Stimulated activated CD4-positive, alpha-beta T cell treated with anti-CD3 and anti-CD28 coated beads, TNF-alpha, amount 100 ng/mL, for 1 hour (primary cell): ENCODE results near the gene SUSD6.

Source experiments
- DNase-seq, 3 donors: peaks; one replicate each; pipeline ENCODE4 v3.0.0-alpha.2; 2020; ENCODE audit warnings: low read depth in 3 of 3, low spot score in 1 of 3

The SUSD6 gene

GRCh38 chr14:69611172-69612013 lies at the start of gene SUSD6:
SUSD6 (plus strand) TSS chr14:69611596; CDS start chr14:69658593, 46,997 bp downstream.
- peak; percentile 73 to 85 (median 80) for DNase-seq

GRCh38 chr14:69561893-69562292 lies 49.5 kb upstream of the SUSD6 start:
- no peak for DNase-seq

GRCh38 chr14:69567563-69567962 lies 43.8 kb upstream of the SUSD6 start:
- no peak for DNase-seq

DNA sequence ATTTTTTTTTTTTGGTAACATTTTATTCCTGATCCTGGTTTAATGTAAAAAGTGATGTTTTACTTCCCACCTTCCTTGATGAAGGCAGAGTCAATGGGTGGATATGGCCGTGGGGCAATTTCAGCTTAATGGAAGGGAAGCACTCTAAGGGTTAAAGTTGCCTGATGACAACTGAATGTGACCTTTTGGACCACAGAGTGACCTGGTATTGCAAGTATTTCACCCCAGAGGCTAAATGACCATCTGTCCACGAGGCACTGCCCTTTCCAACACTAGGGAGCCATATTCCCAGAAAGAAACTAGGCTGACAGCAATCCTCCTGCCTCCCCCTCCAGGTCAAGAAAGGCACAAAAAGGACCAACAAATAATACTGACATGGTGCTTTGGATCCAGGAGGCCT lies 41.5 kb upstream of the SUSD6 start:
- DNase-seq, result no peak

DNA sequence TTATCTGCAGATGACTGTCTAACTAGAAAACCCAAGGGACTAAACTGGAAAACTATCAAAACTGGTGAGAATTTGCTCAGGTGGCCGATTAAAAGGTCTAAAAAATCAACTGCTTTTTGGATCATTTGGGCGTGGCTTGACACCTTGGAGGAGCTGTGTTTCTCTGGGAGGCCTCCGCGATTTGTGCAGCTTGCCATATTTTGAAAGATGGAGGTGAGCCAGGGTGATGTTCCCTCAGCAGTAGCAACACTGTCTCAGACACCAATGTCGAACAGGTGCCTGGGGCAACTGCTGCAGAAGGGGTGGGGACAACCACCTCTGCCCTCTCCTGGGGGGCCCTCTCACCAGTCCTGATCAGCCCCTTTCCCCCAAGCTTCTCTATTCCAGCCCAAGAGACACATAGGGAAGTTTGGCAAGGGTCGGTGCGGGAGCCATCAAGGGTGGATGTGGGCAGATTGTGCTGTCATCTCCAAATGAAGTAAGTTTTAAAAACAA lies 40.5 kb upstream of the SUSD6 start:
- no peak for DNase-seq

DNA sequence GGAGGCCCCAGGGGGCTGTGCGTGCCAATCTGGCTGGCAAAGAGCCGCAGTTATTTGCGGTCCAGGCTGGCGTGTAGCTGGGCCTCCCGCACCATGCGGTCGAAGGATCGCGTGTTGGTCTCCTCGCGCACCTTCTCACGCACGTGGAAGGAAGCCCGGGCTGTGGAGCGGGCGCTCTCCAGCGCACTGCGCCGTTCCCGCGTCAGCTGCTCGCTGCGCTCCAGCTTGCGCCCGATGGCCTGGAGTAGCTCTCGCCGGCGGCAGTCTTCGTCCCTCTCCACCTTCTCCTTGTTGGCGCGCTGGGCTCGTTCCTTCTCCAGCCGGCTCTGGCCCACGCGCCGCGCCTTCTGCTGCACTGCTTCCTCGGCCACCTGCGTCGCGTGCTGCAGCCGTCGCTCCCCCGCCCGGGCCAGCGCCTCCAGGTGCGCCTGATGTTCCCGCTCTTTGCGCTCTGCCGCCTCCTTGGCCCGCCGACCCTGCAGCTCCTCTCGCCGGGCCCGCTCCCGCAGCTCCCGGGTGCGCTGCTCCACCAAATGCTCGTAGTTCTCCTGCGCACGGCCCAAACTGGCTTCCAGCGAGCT lies 39.9 kb upstream of the SUSD6 start:
- DNase-seq, result no peak

GRCh38 chr14:69572030-69572840 lies 39.2 kb upstream of the SUSD6 start:
- no peak for DNase-seq

- DNase-seq, result no peak
Measured at GRCh38 chr14:69572841-69573135, 38.6 kb upstream of the SUSD6 start.

GRCh38 chr14:69573205-69573830 lies 38.1 kb upstream of the SUSD6 start:
- peak in 1 of 3 donors; percentile 1 for DNase-seq

DNA sequence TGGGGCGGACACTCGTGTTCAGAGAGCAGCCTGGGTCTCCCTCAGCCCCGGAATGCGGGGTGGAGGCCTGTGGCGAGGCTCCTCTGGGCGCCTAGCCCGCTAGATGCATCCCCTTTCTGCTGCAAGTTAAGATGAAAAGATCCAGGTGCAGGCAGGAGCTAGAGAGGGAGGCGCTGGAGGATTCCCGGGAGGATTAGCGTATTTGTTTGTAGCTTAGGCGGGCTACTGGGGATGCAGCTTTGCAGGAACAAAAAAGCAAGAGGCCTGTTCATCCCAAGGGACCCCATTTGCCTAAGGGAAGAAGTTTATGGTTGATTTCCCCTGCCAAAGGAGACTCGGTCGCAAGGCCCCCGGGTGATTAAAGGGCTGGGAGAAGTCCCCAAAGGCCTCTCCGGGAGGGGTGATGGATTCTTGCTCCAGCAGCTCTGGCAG lies 37.5 kb upstream of the SUSD6 start:
- peak in 1 of 3 donors; percentile 4 for DNase-seq

- peak; percentile 42 to 75 (median 44) for DNase-seq
Measured at GRCh38 chr14:69574263-69574953, 37.0 kb upstream of the SUSD6 start, which contains the start of gene CCDC177. CCDC177 (minus strand) TSS chr14:69574871; CDS start chr14:69573622, 1,249 bp downstream.

GRCh38 chr14:69574954-69575295 lies 36.5 kb upstream of the SUSD6 start:
- no peak for DNase-seq

DNA sequence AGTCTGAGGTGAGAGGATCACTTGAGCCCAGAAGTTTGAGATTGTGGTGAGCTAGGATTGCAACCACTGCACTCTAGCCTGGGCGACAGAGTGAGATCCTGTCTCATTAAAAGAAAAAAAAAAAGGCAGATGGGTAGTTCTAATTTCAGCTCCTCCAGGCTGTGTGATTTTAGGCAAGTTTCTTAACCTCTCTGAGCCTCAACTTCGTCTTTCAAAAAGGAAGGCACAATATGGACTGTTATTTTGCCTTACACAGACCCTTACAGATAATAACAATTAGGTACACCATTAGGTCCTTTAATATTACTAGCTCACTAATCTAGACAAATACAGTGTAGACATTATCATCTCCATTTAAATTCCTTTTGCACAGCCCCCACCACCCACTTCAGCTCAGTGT lies 31.9 kb upstream of the SUSD6 start:
- DNase-seq, result no peak

- DNase-seq, result no peak
Measured at GRCh38 chr14:69580009-69580577, 31.3 kb upstream of the SUSD6 start.

DNA sequence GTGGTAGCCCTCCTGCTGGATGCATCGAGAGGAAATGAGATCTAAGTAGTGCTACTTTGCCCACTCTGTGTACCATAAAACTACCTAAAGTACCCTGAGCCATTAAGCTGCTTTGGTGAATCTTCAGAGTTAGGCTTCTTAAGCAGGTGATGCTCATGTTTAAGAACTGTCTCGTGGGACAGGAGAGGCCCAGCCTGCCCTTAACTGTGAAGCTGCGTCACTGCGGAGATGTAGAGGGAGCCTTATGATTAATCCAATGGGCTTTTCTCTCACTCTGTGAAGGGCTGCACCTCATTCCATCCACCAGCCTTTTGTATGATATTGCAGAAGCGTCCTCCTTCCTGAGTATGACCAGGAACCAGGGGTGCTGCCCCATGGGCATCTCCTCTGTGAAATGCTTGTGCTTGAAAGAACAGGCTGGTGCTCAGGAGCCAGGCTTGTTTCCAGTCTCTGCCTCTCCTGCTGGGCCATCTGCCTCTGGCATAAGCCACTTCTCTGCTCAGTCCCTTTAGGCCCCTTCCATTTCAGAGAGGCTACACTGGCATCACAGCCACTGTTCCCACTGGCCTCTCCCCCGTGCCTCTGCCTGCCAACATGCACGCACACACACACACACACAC lies 30.0 kb upstream of the SUSD6 start:
- no peak for DNase-seq

DNA sequence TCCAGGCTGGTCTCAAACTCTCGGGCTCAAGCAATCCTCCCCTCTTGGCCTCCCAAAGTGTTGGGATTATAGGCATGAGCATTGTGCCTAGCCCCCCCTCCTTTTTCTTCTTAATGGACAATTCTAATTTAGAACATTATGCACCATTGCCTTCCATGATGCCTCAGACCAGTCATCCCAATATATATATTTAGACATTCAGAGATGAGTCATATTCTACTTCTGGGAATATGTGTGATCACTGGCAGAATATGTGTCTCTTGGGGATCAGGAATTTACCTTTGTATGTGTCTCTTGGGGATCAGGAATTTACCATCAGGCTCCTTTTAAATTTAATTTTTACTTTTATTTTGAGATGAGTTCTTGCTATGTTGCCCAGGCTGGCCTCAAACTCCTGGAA lies 29.2 kb upstream of the SUSD6 start:
- no peak for DNase-seq

GRCh38 chr14:69582829-69583228 lies 28.6 kb upstream of the SUSD6 start:
- no peak for DNase-seq

GRCh38 chr14:69584389-69584788 lies 27.0 kb upstream of the SUSD6 start:
- DNase-seq, result no peak

GRCh38 chr14:69586404-69586803 lies 25.0 kb upstream of the SUSD6 start:
- no peak for DNase-seq

- DNase-seq, result no peak
Measured at GRCh38 chr14:69587389-69587788, 24.0 kb upstream of the SUSD6 start.
